Measurements from ENCODE around the gene TMEM179B.
A peak's percentile ranks its signal among the peaks of the same experiment; 100 is the strongest.

The TMEM179B gene

GRCh38 chr11:62839050-62839945 is 52.1 kb downstream of the TMEM179B start, which contains the start of gene WDR74:
Gene WDR74 (minus strand): TSS chr11:62839590. CDS start chr11:62839570, 20 bp downstream.
- DNase-seq, result peak; percentile 78
